ENCODE data around the gene EGR4.

EGR4 gene

DNA sequence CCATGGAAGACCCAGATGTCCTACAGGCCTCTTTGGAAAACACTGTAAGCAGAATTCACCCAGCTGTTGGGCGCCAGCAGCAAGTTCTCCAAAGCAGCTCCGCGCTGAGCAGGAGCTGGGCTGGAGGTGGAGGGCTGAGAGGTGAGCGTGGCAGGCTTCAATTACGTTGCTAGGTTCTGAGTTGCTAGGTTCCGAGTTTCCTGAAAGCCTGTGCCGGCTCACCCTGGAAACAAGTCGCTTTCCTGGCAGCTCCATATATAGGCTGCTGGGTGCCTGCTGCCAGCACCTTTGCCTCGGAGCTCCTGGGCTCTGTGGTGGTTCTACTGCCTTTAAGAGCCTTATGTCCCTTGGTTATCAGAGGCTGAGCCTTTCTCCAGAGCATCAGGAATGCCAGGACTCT is 14.4 kb upstream of the EGR4 start:
- H3K9me3 ChIP-seq (ENCODE audit: control insufficient read depth, low read length) = no peaks in the 10 kb centered on the region
- H3K27ac ChIP-seq (ENCODE audit: insufficient read depth, low read length, poor library complexity, severe bottlenecking) = no peak overlapping the region
- no peak overlapping the region for H3K4me3 ChIP-seq (ENCODE audit: insufficient read depth, low read depth, low read length, poor library complexity, severe bottlenecking)
- H3K36me3 ChIP-seq (ENCODE audit: control insufficient read depth, insufficient read depth, low read length) = no peaks in the 10 kb centered on the region
- H3K27me3 ChIP-seq (replicated peaks; ENCODE audit: control insufficient read depth, insufficient read depth, low read length, poor library complexity, severe bottlenecking) = no peaks in the 10 kb centered on the region
- H3K4me1 ChIP-seq (ENCODE audit: control insufficient read depth, insufficient read depth, low read length, poor library complexity, severe bottlenecking) = no peaks in the 10 kb centered on the region
- no peak for DNase-seq

DNA sequence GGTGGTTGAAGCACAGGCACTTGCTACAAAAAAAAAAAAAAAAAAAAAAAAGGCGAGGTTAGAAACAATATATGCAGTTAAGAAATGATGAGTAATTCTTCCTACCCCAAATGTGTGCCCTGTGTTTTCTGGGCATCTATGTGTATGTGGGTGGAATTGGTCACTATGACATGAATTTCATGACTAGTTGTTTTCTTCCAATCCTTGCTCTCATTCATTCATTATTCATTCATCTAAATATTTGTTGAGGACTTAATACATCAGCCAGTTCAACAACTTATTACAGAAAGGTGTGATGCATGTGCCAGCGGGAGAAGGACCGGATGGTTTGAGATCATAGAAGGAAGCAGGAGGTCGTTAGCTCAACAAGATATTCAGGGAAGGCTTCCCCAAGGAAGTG is 8.3 kb upstream of the EGR4 start:
- H3K36me3 ChIP-seq (ENCODE audit: control insufficient read depth, insufficient read depth, low read length) = no peaks in the 10 kb centered on the region
- H3K27ac ChIP-seq (ENCODE audit: insufficient read depth, low read length, poor library complexity, severe bottlenecking) = no peak overlapping the region
- H3K27me3 ChIP-seq (replicated peaks; ENCODE audit: control insufficient read depth, insufficient read depth, low read length, poor library complexity, severe bottlenecking) = peaks cover 10% of the 10 kb centered on the region
- H3K9me3 ChIP-seq (ENCODE audit: control insufficient read depth, low read length) = no peaks in the 10 kb centered on the region
- H3K4me1 ChIP-seq (ENCODE audit: control insufficient read depth, insufficient read depth, low read length, poor library complexity, severe bottlenecking) = no peaks in the 10 kb centered on the region
- H3K4me3 ChIP-seq (ENCODE audit: insufficient read depth, low read depth, low read length, poor library complexity, severe bottlenecking) = no peak overlapping the region
- no peak for DNase-seq

DNA sequence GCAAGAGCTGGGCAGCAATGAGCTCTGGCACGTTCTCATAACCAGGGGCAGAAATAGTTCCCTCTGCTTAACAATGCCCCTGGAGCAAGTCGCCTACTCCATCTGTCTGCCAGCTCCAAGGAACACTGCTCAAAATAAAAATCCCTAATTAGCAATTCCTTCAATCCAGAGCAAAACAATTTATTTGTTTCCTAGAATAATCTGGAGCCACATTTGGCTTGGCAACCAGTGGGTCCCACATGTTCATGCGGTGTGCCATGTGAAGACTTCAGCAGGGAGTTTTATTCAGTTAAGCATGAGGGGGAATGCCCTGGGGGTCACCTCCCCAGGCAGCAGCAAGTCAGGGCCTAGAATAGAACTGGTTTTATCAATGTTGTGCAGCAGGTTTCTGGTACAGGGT is 7.6 kb upstream of the EGR4 start:
- H3K27me3 ChIP-seq (replicated peaks; ENCODE audit: control insufficient read depth, insufficient read depth, low read length, poor library complexity, severe bottlenecking) = peaks cover 11% of the 10 kb centered on the region
- no peak overlapping the region for H3K27ac ChIP-seq (ENCODE audit: insufficient read depth, low read length, poor library complexity, severe bottlenecking)
- DNase-seq = no peak
- H3K36me3 ChIP-seq (ENCODE audit: control insufficient read depth, insufficient read depth, low read length) = no peaks in the 10 kb centered on the region
- H3K4me3 ChIP-seq (ENCODE audit: insufficient read depth, low read depth, low read length, poor library complexity, severe bottlenecking) = no peak overlapping the region
- H3K4me1 ChIP-seq (ENCODE audit: control insufficient read depth, insufficient read depth, low read length, poor library complexity, severe bottlenecking) = no peaks in the 10 kb centered on the region
- H3K9me3 ChIP-seq (ENCODE audit: control insufficient read depth, low read length) = no peaks in the 10 kb centered on the region

DNA sequence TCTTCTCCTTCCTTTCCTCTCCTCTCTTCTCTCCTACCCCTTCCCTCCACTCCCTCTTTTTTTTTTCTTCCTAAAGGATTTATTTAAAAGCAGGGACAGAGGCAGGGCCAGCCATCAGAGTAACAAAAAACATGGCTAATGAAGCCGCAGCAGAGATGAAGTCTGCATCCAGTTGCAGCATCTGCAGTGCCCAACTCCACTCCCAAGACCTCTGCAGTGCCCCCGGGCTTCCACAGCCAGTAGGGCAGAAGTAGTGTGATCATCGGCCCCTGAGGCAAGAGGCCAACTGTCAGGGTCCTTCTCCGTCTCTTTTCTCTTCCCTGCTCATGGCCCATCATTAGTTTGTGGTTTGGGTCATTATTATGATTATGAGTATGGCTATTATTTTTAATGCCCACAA is 4.2 kb upstream of the EGR4 start:
- DNase-seq = no peak
- Histone ChIP-seq H3K4me1 (ENCODE audit: control insufficient read depth, insufficient read depth, low read length, poor library complexity, severe bottlenecking) (peaks cover 12% of the 10 kb centered on the region), H3K9me3 (ENCODE audit: control insufficient read depth, low read length) (no peaks in the 10 kb centered on the region), H3K36me3 (ENCODE audit: control insufficient read depth, insufficient read depth, low read length) (no peaks in the 10 kb centered on the region), H3K4me3 (ENCODE audit: insufficient read depth, low read depth, low read length, poor library complexity, severe bottlenecking) (no peak overlapping the region), H3K27ac (ENCODE audit: insufficient read depth, low read length, poor library complexity, severe bottlenecking) (no peak overlapping the region), H3K27me3 (replicated peaks; ENCODE audit: control insufficient read depth, insufficient read depth, low read length, poor library complexity, severe bottlenecking) (peaks cover 33% of the 10 kb centered on the region)

DNA sequence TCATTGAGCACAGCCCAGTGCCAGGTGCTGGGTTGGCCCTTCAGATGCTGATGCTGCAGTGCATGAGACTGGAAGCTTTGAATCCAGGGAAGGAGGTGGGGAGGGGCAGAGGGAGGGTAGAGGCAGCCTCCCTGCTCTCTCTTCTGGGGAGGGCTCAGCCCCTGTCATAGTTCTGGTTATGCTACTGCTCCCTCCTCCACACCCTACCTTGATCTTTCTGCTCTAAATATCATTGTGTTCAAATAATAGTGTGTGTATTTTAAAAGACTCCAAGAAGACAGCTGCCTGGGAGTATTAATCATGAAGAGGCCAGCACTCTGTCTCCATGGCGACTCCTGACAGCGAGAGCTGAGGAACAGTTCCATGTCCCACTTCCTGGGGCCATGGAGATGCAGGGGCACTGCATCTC is 3.8 kb upstream of the EGR4 start:
- peaks cover 37% of the 10 kb centered on the region for H3K27me3 ChIP-seq (replicated peaks; ENCODE audit: control insufficient read depth, insufficient read depth, low read length, poor library complexity, severe bottlenecking)
- H3K36me3 ChIP-seq (ENCODE audit: control insufficient read depth, insufficient read depth, low read length) = no peaks in the 10 kb centered on the region
- H3K9me3 ChIP-seq (ENCODE audit: control insufficient read depth, low read length) = no peaks in the 10 kb centered on the region
- peaks cover 16% of the 10 kb centered on the region for H3K4me1 ChIP-seq (ENCODE audit: control insufficient read depth, insufficient read depth, low read length, poor library complexity, severe bottlenecking)
- H3K4me3 ChIP-seq (ENCODE audit: insufficient read depth, low read depth, low read length, poor library complexity, severe bottlenecking) = no peak overlapping the region
- DNase-seq = no peak
- H3K27ac ChIP-seq (ENCODE audit: insufficient read depth, low read length, poor library complexity, severe bottlenecking) = no peak overlapping the region

DNA sequence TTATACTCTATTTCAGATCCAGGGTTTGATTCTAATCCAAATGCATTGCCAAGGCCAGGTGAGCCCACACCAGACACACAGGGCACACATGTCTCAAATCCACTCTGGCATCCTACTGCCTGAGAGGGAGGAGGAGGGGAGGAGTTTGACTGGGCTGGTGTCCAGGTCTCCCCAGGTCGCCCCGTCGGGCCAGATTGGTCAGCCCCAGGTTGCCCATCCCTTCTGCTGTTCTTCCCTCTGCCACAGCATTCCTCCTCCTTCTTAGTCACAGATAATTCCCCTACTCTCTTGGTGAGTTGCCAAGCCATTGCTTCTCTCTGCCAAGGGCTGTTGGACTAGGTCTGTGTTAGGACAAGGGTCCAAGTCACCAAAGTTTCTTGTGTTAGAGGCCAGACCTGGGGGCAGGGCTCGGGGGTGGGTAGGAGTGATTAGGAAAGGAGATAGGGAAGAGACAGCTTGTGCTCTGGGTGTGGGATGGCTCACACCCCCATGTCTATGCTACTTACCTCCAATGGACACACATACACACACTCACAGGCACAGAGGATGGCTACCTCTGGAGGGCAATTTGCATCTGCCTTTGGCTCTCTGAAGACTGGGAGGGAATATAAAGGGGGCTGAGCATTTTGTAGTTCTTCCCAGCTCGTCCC is 2.5 kb upstream of the EGR4 start:
- no peaks in the 10 kb centered on the region for H3K36me3 ChIP-seq (ENCODE audit: control insufficient read depth, insufficient read depth, low read length)
- no peak overlapping the region for H3K27ac ChIP-seq (ENCODE audit: insufficient read depth, low read length, poor library complexity, severe bottlenecking)
- no peak for DNase-seq
- H3K4me1 ChIP-seq (ENCODE audit: control insufficient read depth, insufficient read depth, low read length, poor library complexity, severe bottlenecking) = peaks cover 28% of the 10 kb centered on the region
- no peaks in the 10 kb centered on the region for H3K9me3 ChIP-seq (ENCODE audit: control insufficient read depth, low read length)
- peaks cover 49% of the 10 kb centered on the region for H3K27me3 ChIP-seq (replicated peaks; ENCODE audit: control insufficient read depth, insufficient read depth, low read length, poor library complexity, severe bottlenecking)
- no peak overlapping the region for H3K4me3 ChIP-seq (ENCODE audit: insufficient read depth, low read depth, low read length, poor library complexity, severe bottlenecking)

DNA sequence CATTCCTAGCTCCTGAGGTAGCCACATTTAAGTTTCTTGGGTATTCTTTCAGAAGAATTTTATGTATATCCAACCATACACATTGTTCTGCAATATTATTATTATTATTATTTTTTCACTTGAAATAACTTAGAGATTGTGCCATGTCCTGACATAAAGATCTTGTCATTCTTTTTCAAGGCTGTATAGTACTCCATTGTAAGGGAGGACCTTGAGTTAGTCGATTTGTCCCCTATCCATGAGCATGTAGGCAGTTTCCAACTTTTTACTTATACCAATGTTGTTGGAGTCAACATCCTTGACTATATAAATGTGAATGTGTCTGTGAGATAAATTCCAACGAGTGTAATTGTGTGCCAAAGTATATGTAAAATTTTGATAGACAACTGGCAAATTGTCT is 891 bp upstream of the EGR4 start:
- peak overlapping the region; percentile 54 for H3K4me3 ChIP-seq (ENCODE audit: insufficient read depth, low read depth, low read length, poor library complexity, severe bottlenecking)
- no peak for DNase-seq
- no peak overlapping the region for H3K27ac ChIP-seq (ENCODE audit: insufficient read depth, low read length, poor library complexity, severe bottlenecking)
- H3K27me3 ChIP-seq (replicated peaks; ENCODE audit: control insufficient read depth, insufficient read depth, low read length, poor library complexity, severe bottlenecking) = peaks cover 53% of the 10 kb centered on the region
- H3K36me3 ChIP-seq (ENCODE audit: control insufficient read depth, insufficient read depth, low read length) = no peaks in the 10 kb centered on the region
- peaks cover 28% of the 10 kb centered on the region for H3K4me1 ChIP-seq (ENCODE audit: control insufficient read depth, insufficient read depth, low read length, poor library complexity, severe bottlenecking)
- H3K9me3 ChIP-seq (ENCODE audit: control insufficient read depth, low read length) = no peaks in the 10 kb centered on the region

DNA sequence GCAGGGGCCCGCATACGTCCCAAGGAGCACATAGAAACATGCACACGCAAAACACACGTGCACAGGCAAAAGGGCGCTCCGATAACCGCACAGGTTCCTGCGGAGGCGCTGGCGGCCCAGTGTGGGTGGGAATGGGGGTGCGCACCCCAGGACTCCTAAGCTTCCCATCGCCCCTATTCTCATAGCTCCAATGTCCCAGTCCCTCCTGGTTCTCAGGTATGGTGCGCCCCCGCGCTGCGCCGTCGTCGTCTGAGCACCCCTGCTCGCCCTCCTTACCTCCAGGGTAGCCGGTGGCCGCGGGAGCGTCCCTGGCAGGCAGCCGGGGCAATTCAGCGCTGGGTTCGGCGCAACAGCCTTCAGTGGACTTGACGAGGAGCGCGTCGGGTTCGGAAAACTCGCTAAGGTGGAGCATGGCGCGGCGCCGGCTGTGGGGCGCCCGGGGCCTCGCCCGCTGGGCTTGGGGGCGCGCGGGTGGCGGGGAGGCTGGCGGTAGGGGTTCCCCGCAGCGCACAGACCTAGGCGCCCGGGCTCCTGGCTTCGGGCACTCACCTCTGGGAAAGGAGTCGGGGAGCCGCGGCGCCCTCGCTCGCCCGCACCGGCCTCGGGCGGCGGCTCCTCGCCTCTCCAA is 328 bp downstream of the EGR4 start:
- H3K4me3 ChIP-seq (ENCODE audit: insufficient read depth, low read depth, low read length, poor library complexity, severe bottlenecking) = peak overlapping the region; percentile 54
- no peak overlapping the region for H3K27ac ChIP-seq (ENCODE audit: insufficient read depth, low read length, poor library complexity, severe bottlenecking)
- H3K4me1 ChIP-seq (ENCODE audit: control insufficient read depth, insufficient read depth, low read length, poor library complexity, severe bottlenecking) = peaks cover 28% of the 10 kb centered on the region
- no peaks in the 10 kb centered on the region for H3K36me3 ChIP-seq (ENCODE audit: control insufficient read depth, insufficient read depth, low read length)
- H3K27me3 ChIP-seq (replicated peaks; ENCODE audit: control insufficient read depth, insufficient read depth, low read length, poor library complexity, severe bottlenecking) = peaks cover 50% of the 10 kb centered on the region
- H3K9me3 ChIP-seq (ENCODE audit: control insufficient read depth, low read length) = no peaks in the 10 kb centered on the region
- no peak for DNase-seq

DNA sequence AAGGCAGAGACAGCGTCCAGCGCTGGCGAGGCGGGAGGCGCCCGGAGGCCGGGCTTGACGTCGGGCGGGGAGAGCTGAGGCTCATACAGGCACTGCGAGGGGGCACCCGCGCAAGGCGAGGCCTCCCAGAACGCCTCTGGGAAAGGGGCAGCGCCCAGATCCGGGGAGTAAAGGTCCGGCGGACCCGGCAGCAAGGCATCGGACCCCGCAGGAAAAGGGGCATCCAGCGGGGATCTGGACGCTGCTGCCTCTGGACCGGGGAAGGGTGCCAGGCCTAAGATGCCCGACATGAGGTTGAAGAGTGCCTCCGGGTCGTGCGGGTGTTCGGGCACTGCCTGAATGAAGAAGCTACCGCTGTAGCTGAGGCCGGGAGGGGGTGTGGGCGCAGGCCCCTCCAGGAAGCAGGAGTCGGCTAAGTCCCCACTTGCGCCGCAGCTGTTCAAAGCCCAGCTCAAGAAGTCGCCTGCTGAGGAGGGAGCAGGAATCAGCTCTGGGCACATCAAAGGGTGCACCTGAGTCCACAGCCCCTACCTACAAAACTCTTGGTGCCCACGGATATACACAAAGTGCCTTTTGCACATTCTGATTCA is 937 bp downstream of the EGR4 start:
- Histone ChIP-seq H3K36me3 (ENCODE audit: control insufficient read depth, insufficient read depth, low read length) (no peaks in the 10 kb centered on the region), H3K27me3 (replicated peaks; ENCODE audit: control insufficient read depth, insufficient read depth, low read length, poor library complexity, severe bottlenecking) (peaks cover 47% of the 10 kb centered on the region), H3K4me3 (ENCODE audit: insufficient read depth, low read depth, low read length, poor library complexity, severe bottlenecking) (peak overlapping the region; percentile 54), H3K4me1 (ENCODE audit: control insufficient read depth, insufficient read depth, low read length, poor library complexity, severe bottlenecking) (peaks cover 28% of the 10 kb centered on the region), H3K9me3 (ENCODE audit: control insufficient read depth, low read length) (no peaks in the 10 kb centered on the region), H3K27ac (ENCODE audit: insufficient read depth, low read length, poor library complexity, severe bottlenecking) (no peak overlapping the region)
- no peak for DNase-seq

DNA sequence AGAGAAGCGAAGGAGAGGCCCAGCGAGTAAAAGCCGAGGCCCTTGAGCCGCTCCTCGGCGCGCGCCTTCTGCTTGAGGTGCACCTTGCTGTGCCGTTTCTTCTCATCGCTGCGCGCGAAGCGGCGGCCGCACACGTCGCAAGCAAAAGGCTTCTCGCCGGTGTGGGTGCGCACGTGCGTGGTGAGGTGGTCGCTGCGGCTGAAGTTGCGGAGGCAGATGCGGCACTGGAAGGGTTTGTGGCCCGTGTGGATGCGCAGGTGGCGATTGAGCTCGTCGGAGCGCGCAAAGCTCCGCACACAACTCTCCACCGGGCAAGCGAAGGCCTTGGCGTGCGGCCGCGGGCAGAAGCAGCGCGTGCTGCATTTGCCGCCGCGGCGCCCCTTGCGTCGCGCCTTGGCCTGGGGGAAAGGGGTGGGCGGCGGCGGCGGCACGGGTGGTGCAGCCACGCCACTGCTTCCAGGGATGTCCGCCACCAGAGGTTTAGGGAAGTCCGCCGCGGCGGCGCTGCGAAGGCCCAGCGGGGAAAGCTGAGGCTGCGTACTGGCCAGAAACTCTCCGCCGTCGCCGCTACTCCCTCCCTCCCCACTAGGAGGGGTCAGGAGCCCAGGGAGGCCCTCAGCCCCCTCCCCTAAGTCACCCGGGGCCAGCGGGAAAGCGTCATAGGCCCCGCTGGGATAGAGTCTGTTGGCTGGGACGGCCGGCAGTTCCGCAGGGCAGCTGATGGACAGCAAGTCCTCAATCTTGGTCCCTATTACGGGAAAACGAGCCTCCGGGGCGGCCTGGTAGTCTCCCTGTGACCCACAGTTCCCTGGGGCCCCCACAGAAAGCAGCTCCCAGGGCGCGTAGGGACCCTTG is 1.7 kb downstream of the EGR4 start:
- H3K36me3 ChIP-seq (ENCODE audit: control insufficient read depth, insufficient read depth, low read length) = no peaks in the 10 kb centered on the region
- no peak for DNase-seq
- no peaks in the 10 kb centered on the region for H3K9me3 ChIP-seq (ENCODE audit: control insufficient read depth, low read length)
- peaks cover 43% of the 10 kb centered on the region for H3K27me3 ChIP-seq (replicated peaks; ENCODE audit: control insufficient read depth, insufficient read depth, low read length, poor library complexity, severe bottlenecking)
- peaks cover 28% of the 10 kb centered on the region for H3K4me1 ChIP-seq (ENCODE audit: control insufficient read depth, insufficient read depth, low read length, poor library complexity, severe bottlenecking)
- peak overlapping the region; percentile 26 for H3K4me3 ChIP-seq (ENCODE audit: insufficient read depth, low read depth, low read length, poor library complexity, severe bottlenecking)
- no peak overlapping the region for H3K27ac ChIP-seq (ENCODE audit: insufficient read depth, low read length, poor library complexity, severe bottlenecking)

All from effector memory CD4-positive, alpha-beta T cell (primary cell).